GM23338 (cell line): ENCODE results near the gene SNX2.

ENCODE experiments used
- CREB1 ChIP-seq: fragments of 250-450 bp; sonication (Bioruptor Pico); IDR thresholded peaks from 2 replicates; pipeline ENCODE4 v1.5.0; 2020; ENCODE audit warnings: low read depth, mild to moderate bottlenecking, moderate library complexity
- CTCF ChIP-seq, 2 experiments: fragments of 200-600 bp in 1 of 2; sonication (generic) in 1 of 2; conservative IDR thresholded peaks; 2 replicates each; pipeline versions ENCODE4 v1.5.1 to v1.6.1; 2016 to 2017; ENCODE audit warnings: antibody characterized with exemption in 2 of 2, low read depth in 2 of 2, mild to moderate bottlenecking in 2 of 2, moderate library complexity in 1 of 2
- EZH2 ChIP-seq: fragments of 200-600 bp; sonication (generic); IDR thresholded peaks from one replicate; pipeline ENCODE4 v1.8.0; 2017; ENCODE audit warnings: antibody characterized with exemption, mild to moderate bottlenecking, low read depth; ENCODE audit not compliant: unreplicated experiment
- EZH2phosphoT487 ChIP-seq: fragments of 200-600 bp; sonication (generic); IDR thresholded peaks from one replicate; pipeline ENCODE4 v1.8.1; 2018; ENCODE audit warnings: antibody characterized with exemption; ENCODE audit not compliant: unreplicated experiment
- POLR2AphosphoS5 ChIP-seq: IDR thresholded peaks from 2 replicates; pipeline ENCODE4 v1.6.1; 2016; ENCODE audit warnings: antibody characterized with exemption, low read depth
- TF ChIP-seq, protein P1 (sequence below): IDR thresholded peaks from one replicate; pipeline ENCODE4 v1.6.1; 2018; ENCODE audit warnings: antibody characterized with exemption; ENCODE audit not compliant: unreplicated experiment
- TF ChIP-seq, protein P2 (sequence below): IDR thresholded peaks from 2 replicates; pipeline ENCODE4 v1.6.1; 2016; ENCODE audit warnings: antibody characterized with exemption

GRCh38 chr5:122775550-122776542 is 966 bp downstream of the SNX2 start:
- no peak for TF ChIP-seq POLR2AphosphoS5
- TF ChIP-seq CREB1 (CRISPR knock-in tag) = no peak
- no peak for TF ChIP-seq CTCF (conservative IDR thresholded peaks at IDR 0.05; ENCODE audit: low read depth in 2 of 2)
- TF ChIP-seq, protein P1, sequence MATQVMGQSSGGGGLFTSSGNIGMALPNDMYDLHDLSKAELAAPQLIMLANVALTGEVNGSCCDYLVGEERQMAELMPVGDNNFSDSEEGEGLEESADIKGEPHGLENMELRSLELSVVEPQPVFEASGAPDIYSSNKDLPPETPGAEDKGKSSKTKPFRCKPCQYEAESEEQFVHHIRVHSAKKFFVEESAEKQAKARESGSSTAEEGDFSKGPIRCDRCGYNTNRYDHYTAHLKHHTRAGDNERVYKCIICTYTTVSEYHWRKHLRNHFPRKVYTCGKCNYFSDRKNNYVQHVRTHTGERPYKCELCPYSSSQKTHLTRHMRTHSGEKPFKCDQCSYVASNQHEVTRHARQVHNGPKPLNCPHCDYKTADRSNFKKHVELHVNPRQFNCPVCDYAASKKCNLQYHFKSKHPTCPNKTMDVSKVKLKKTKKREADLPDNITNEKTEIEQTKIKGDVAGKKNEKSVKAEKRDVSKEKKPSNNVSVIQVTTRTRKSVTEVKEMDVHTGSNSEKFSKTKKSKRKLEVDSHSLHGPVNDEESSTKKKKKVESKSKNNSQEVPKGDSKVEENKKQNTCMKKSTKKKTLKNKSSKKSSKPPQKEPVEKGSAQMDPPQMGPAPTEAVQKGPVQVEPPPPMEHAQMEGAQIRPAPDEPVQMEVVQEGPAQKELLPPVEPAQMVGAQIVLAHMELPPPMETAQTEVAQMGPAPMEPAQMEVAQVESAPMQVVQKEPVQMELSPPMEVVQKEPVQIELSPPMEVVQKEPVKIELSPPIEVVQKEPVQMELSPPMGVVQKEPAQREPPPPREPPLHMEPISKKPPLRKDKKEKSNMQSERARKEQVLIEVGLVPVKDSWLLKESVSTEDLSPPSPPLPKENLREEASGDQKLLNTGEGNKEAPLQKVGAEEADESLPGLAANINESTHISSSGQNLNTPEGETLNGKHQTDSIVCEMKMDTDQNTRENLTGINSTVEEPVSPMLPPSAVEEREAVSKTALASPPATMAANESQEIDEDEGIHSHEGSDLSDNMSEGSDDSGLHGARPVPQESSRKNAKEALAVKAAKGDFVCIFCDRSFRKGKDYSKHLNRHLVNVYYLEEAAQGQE = no peak
- no peak for TF ChIP-seq EZH2phosphoT487
- TF ChIP-seq, protein P2, sequence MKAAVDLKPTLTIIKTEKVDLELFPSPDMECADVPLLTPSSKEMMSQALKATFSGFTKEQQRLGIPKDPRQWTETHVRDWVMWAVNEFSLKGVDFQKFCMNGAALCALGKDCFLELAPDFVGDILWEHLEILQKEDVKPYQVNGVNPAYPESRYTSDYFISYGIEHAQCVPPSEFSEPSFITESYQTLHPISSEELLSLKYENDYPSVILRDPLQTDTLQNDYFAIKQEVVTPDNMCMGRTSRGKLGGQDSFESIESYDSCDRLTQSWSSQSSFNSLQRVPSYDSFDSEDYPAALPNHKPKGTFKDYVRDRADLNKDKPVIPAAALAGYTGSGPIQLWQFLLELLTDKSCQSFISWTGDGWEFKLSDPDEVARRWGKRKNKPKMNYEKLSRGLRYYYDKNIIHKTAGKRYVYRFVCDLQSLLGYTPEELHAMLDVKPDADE = no peak
- no peak for TF ChIP-seq EZH2
